Lung (tissue), 12 donors: Measurements from ENCODE around the gene UGT1A6. TPM values are rescaled to one million over a fixed set of nuclear protein-coding genes. Genes with fewer than 3 reads are reported as not detected.
"Not testable (repeated sequence)": the region's sequence is repeated elsewhere in the genome, so short reads cannot be mapped to it uniquely, and the experiment has no call there.

Experiments
- ATAC-seq: fragments of 200-7000 bp; cut with Tn5 transposase; one replicate; pipeline ENCODE4 v1.9.1; 2020; ENCODE audit warnings: moderate number of reproducible peaks; ENCODE audit not compliant: insufficient read depth, low FRiP score
- DNase-seq, 3 donors: peaks; one replicate each; pipeline ENCODE4 v3.0.0-alpha.2; 2013 to 2017
- H3K27ac ChIP-seq, 2 donors: one replicate each; pipeline ENCODE4 v1.5.1; 2013; ENCODE audit warnings: mild to moderate bottlenecking in 2 of 2, moderate library complexity in 2 of 2, control low read depth in 1 of 2, inconsistent platforms in 1 of 2, low read depth in 1 of 2, low read length in 1 of 2
- H3K27me3 ChIP-seq, 3 donors: one replicate each; pipeline ENCODE4 v1.5.1; 2013; ENCODE audit warnings: low read length in 2 of 3; ENCODE audit not compliant: control insufficient read depth in 3 of 3, insufficient read depth in 3 of 3
- H3K36me3 ChIP-seq, 4 donors: one replicate each; pipeline ENCODE4 v1.5.1; 2013; ENCODE audit warnings: low read length in 4 of 4, mild to moderate bottlenecking in 1 of 4, moderate library complexity in 1 of 4; ENCODE audit not compliant: control insufficient read depth in 4 of 4, insufficient read depth in 4 of 4
- H3K4me1 ChIP-seq, 5 donors: one replicate each; pipeline ENCODE4 v1.5.1; 2013; ENCODE audit warnings: low read length in 5 of 5, mild to moderate bottlenecking in 2 of 5, moderate library complexity in 1 of 5; ENCODE audit not compliant: control insufficient read depth in 5 of 5, insufficient read depth in 5 of 5
- H3K4me3 ChIP-seq: one replicate; pipeline ENCODE4 v1.5.1; 2013; ENCODE audit warnings: mild to moderate bottlenecking, control low read depth, moderate library complexity
- H3K9ac ChIP-seq, 2 donors: one replicate each; pipeline ENCODE4 v1.5.1; 2013; ENCODE audit warnings: low read length in 2 of 2, control low read depth in 1 of 2; ENCODE audit not compliant: insufficient read depth in 1 of 2
- H3K9me3 ChIP-seq, 4 donors: one replicate each; pipeline ENCODE4 v1.5.1; 2013; ENCODE audit warnings: low read length in 3 of 4, mild to moderate bottlenecking in 1 of 4, moderate library complexity in 1 of 4; ENCODE audit not compliant: control insufficient read depth in 4 of 4, insufficient read depth in 3 of 4
- CTCF ChIP-seq: IDR thresholded peaks from 2 replicates; pipeline ENCODE4 v1.5.1; 2012; ENCODE audit warnings: mild to moderate bottlenecking; ENCODE audit errors: control extremely low read depth, extremely low read depth
- WGBS, 2 donors: extraction: QIAGEN DNeasy Blood & Tissue Kit; methylation state at CpG; one replicate each; pipeline ENCODE4 v1.1.7; 2013; 5-methylcytosine and 5-hydroxymethylcytosine counted together
- polyA plus RNA-seq, 2 donors: library from polyadenylated mRNA; stranded (reverse); fragments of 200-250 nt; gene quantifications; one replicate each; pipeline ENCODE4 v1.2.1, GENCODE V29; 2013
- total RNA-seq, 2 donors: library from RNA; depleted of rRNA in 1 of 2; stranded (reverse); fragments of >200 nt in 1 of 2; gene quantifications; one replicate each; pipeline ENCODE4 v1.2.1, GENCODE V29; 2014 to 2021
- donor health status: control.
- donor health status: control.
- donor health status: Bipolar disorder and iron deficiency.
- donor health status: healthy.
- donor health status: DM: yes; HTN: yes; CAD: no.

Gene UGT1A6
- total and polyA plus RNA-seq, 4 donors, result 0.63 to 2.3 (median 1.5) TPM

DNA sequence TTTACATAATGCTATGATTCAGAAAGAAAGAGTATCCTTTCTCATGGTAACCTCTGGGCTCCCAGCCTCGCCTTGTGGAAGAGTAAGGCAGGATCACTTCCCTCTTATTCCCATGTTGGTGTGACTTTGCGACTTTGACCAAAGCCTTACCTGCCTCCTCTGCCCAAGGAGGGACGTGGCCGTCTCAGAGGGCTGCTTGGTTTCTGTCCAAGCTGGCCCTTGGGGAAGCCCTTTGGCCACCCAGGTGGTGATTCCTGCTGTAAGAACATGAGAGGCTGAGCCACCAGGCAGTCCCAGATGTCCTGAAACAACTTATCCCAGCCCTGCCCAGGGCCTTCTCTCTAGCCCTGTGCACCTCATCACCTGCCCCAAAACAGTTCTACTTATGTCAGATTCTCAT is 6.0 kb downstream of the UGT1A6 start:
- DNase-seq, result no peak
- WGBS, 2 donors, result 81 to 96% methylated on average over 4 of the region's 4 CpGs
- H3K4me3 ChIP-seq, result no peak overlapping the region
- H3K36me3 ChIP-seq, result no peaks in the 10 kb centered on the region
- ATAC-seq, result no peak
- no peaks in the 10 kb centered on the region for H3K27me3 ChIP-seq
- no peak overlapping the region for H3K27ac ChIP-seq
- H3K9me3 ChIP-seq, result no peaks in the 10 kb centered on the region
- H3K4me1 ChIP-seq, result peaks cover 0 to 8% (median 0%) of the 10 kb centered on the region in 5 donors
- no peak for TF ChIP-seq CTCF
- no peak overlapping the region for H3K9ac ChIP-seq

DNA sequence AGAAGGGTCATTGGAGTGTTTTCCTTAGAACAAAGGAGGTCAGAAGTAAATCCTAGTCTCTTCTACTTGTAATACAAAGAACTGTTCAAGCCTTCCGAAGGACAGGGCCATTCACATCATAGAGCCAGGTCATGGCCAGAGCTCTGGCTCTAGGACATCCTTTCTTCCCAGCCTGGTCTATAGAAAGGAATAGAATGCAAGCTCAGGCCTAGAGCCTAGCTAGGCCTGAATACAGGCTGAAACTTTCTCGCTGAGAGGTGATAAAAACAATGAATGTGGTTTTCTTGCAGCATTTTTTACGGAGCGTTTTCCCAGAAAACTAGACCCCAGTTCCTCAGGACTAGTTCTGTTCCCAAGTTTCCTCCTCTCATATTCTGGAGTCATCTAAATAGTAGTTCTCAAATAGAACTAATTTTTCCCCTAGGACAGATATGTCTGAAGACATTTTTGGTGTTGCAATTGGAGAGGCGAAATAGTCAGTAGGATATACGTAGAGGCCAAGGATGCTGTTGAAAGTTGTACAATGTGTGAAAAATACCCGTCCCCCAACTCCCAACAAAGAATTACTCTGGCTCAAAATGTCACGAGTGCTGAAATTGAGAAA is 6.8 kb downstream of the UGT1A6 start:
- no peaks in the 10 kb centered on the region for H3K27me3 ChIP-seq
- WGBS, 2 donors, result 88 to 93% methylated on average over 8 of the region's 8 CpGs
- no peaks in the 10 kb centered on the region for H3K36me3 ChIP-seq
- H3K9ac ChIP-seq, result no peak overlapping the region
- H3K4me1 ChIP-seq, result peaks cover 0 to 8% (median 0%) of the 10 kb centered on the region in 5 donors
- no peak for TF ChIP-seq CTCF
- H3K9me3 ChIP-seq, result no peaks in the 10 kb centered on the region
- H3K4me3 ChIP-seq, result no peak overlapping the region
- no peak for DNase-seq
- no peak overlapping the region for H3K27ac ChIP-seq
- ATAC-seq, result no peak

DNA sequence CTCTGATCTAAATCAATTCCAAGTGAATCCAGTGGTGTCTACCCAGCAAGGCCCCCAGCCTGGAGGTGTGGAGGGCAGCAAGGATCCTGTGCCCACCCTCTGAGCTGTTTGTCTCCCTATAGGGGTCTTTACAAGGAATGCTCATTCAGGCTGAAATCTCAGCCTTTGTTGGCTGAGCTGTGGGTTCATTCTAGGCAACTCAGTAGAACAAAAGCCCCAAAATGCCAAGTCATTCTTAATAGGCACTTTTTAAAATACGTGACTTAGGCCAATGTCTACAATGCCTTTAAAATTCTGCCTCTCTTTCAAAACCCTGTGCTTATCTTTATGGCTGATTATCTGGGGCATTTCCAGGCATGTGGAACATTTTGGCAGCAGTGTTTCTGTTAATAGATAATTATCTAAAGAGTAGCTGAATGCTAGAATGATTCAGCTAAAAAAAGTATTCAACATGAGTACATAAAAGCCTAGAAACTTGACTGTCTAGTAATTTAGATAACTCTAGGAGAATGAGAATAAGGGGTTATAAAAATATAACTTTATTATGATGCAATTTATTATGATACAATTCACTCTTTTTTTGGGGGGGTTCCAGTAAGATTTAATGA is 7.4 kb downstream of the UGT1A6 start:
- Histone ChIP-seq H3K27me3 (no peaks in the 10 kb centered on the region), H3K27ac (no peak overlapping the region), H3K9ac (no peak overlapping the region), H3K9me3 (no peaks in the 10 kb centered on the region), H3K4me1 (peaks cover 0 to 8% (median 0%) of the 10 kb centered on the region in 5 donors), H3K4me3 (no peak overlapping the region), H3K36me3 (no peaks in the 10 kb centered on the region)
- WGBS, 2 donors, result 15 to 20% methylated on average over 1 of the region's 1 CpG
- DNase-seq (peak; percentile 37 to 86 (median 84)), ATAC-seq (no peak)
- TF ChIP-seq CTCF, result no peak

GRCh38 chr2:233700842-233701241 is 8.2 kb downstream of the UGT1A6 start:
- not testable (repeated sequence) for H3K9me3 ChIP-seq, ATAC-seq, H3K4me3 ChIP-seq, H3K4me1 ChIP-seq, H3K27ac ChIP-seq, H3K36me3 ChIP-seq, H3K27me3 ChIP-seq, H3K9ac ChIP-seq, DNase-seq
- WGBS, 2 donors, result 92 to 93% methylated on average over 5 of the region's 5 CpGs
